K562 (cell line): ENCODE measurements around the gene ARID3B. TPM values are rescaled to one million over a fixed set of nuclear protein-coding genes. Genes with fewer than 3 reads are reported as not detected.

Experiments
- CBFA2T3 ChIP-seq: fragments of 450-650 bp; IDR thresholded peaks from 2 replicates; pipeline ENCODE4 v1.6.1; 2017
- CREBBP ChIP-seq: IDR thresholded peaks from one replicate; pipeline ENCODE4 v1.6.1; 2012; ENCODE audit warnings: low read depth, mild to moderate bottlenecking, control low read depth, inconsistent platforms, low read length
- DMBX1 ChIP-seq: fragments of 250-450 bp; sonication (Bioruptor Pico); IDR thresholded peaks from 2 replicates; pipeline ENCODE4 v1.8.0; 2022; ENCODE audit warnings: inconsistent platforms, mild to moderate bottlenecking, moderate library complexity, borderline replicate concordance
- E2F3 ChIP-seq: fragments of 250-450 bp; sonication (Bioruptor Pico); IDR thresholded peaks from 2 replicates; pipeline ENCODE4 v1.4.0; 2020; ENCODE audit warnings: mild to moderate bottlenecking
- E2F8 ChIP-seq: fragments of 450-650 bp; IDR thresholded peaks from 2 replicates; pipeline ENCODE4 v1.7.1; 2018; ENCODE audit warnings: mild to moderate bottlenecking, low read depth; ENCODE audit not compliant: partially characterized antibody
- GTF2F1 ChIP-seq: IDR thresholded peaks from 2 replicates; pipeline ENCODE4 v1.6.1; 2011; ENCODE audit warnings: low read depth, low read length, improper control_type of control experiment
- HIVEP1 ChIP-seq: fragments of 250-450 bp; sonication (Bioruptor Pico); IDR thresholded peaks from 2 replicates; pipeline ENCODE4 v1.4.0; 2020; ENCODE audit warnings: mild to moderate bottlenecking
- KAT2B ChIP-seq: IDR thresholded peaks from one replicate; pipeline ENCODE4 v1.6.1; 2012; ENCODE audit warnings: low read depth, mild to moderate bottlenecking, control low read depth, inconsistent platforms, low read length, moderate library complexity
- KDM4B ChIP-seq, 2 experiments: fragments of 450-650 bp in 1 of 2; sonication (generic) in 1 of 2; IDR thresholded peaks; 2 replicates each; pipeline ENCODE4 v1.6.1; 2016 to 2017; ENCODE audit warnings: borderline replicate concordance in 2 of 2, antibody characterized with exemption in 1 of 2, low read depth in 1 of 2, mild to moderate bottlenecking in 1 of 2
- NR2C2 ChIP-seq, 2 experiments: fragments of 200-800 bp in 1 of 2; sonication (Bioruptor generic) in 1 of 2; sonication (generic) in 1 of 2; formaldehyde crosslinking in 1 of 2; IDR thresholded peaks; 2 replicates each; pipeline versions ENCODE4 v1.6.1 to v1.8.0; 2016 to 2022; ENCODE audit warnings: mild to moderate bottlenecking in 1 of 2, missing compliant biosample characterization in 1 of 2, missing genetic modification characterization in 1 of 2, missing genetic modification reagents in 1 of 2
- PHB2 ChIP-seq: fragments of 450-650 bp; IDR thresholded peaks from 2 replicates; pipeline ENCODE4 v1.6.1; 2017; ENCODE audit warnings: low read depth
- PKNOX1 ChIP-seq: fragments of 450-650 bp; IDR thresholded peaks from 2 replicates; pipeline ENCODE4 v1.6.1; 2016
- RBM17 ChIP-seq: fragments of 200-400 bp; formaldehyde crosslinking; IDR thresholded peaks from 2 replicates; pipeline ENCODE4 v1.6.1; 2017; ENCODE audit warnings: low read depth, mild to moderate bottlenecking, low read length, borderline replicate concordance
- RBM39 ChIP-seq: fragments of 200-400 bp; formaldehyde crosslinking; optimal IDR thresholded peaks from 2 replicates; pipeline ENCODE3; 2018; ENCODE audit warnings: low read depth, low read length
- RFX5 ChIP-seq: IDR thresholded peaks from 2 replicates; pipeline ENCODE4 v1.6.1; 2011; ENCODE audit warnings: low read depth, mild to moderate bottlenecking, improper control_type of control experiment, low read length
- SMAD3 ChIP-seq: fragments of 450-650 bp; formaldehyde crosslinking; conservative IDR thresholded peaks from 2 replicates; pipeline ENCODE4 v1.4.0; 2020; ENCODE audit warnings: mild to moderate bottlenecking
- ZBTB43 ChIP-seq: sonication (generic); formaldehyde crosslinking; IDR thresholded peaks from 2 replicates; pipeline ENCODE4 v1.8.0; 2023; ENCODE audit warnings: mild to moderate bottlenecking, missing genetic modification reagents
- ZNF764 ChIP-seq: fragments of 250-450 bp; sonication (Bioruptor Pico); IDR thresholded peaks from 2 replicates; pipeline ENCODE4 v1.4.0; 2020; ENCODE audit warnings: low read depth, mild to moderate bottlenecking, moderate library complexity
- ZNF830 ChIP-seq: fragments of 250-450 bp; sonication (Bioruptor Pico); IDR thresholded peaks from 2 replicates; pipeline ENCODE4 v1.5.0; 2021; ENCODE audit warnings: mild to moderate bottlenecking
- polyA plus RNA-seq, 8 experiments: library from polyadenylated mRNA; depleted of rRNA in 4 of 8; stranded (reverse) in 5 of 8; unstranded in 3 of 8; fragments of >200 nt; fragmentation: Nextera tagmentation in 2 of 8; fragmentation: Illumina TruSeq in 1 of 8; extraction: Ambion mirVana in 2 of 8; extraction: Trizol in 1 of 8; gene quantifications; 2 replicates each; pipeline versions ENCODE4 v1.2.1 to v1.2.3, GENCODE V29; 2011 to 2014; ENCODE audit warnings: inconsistent platforms in 1 of 8, missing spikeins in 1 of 8
- total RNA-seq, 7 experiments: library from RNA; depleted of rRNA in 6 of 7; stranded (reverse); fragments of >200 nt in 6 of 7; fragmentation: Illumina TruSeq in 2 of 7; extraction: Trizol in 2 of 7; gene quantifications; 2 replicates each; pipeline versions ENCODE4 v1.2.1 to v1.2.3, GENCODE V29; 2011 to 2021; ENCODE audit warnings: low replicate concordance in 1 of 7
- TF ChIP-seq, protein P1 (sequence below): fragments of 250-450 bp; sonication (Bioruptor Pico); IDR thresholded peaks from 2 replicates; pipeline ENCODE4 v1.4.0; 2020; ENCODE audit warnings: mild to moderate bottlenecking, moderate library complexity

Gene ARID3B
- total and polyA plus RNA-seq, 9 of the 15 experiments (the other 6 are each of a cell fraction or from before 2014, with no cell fraction given), result 0.32 to 15.1 (median 7.1) TPM

DNA sequence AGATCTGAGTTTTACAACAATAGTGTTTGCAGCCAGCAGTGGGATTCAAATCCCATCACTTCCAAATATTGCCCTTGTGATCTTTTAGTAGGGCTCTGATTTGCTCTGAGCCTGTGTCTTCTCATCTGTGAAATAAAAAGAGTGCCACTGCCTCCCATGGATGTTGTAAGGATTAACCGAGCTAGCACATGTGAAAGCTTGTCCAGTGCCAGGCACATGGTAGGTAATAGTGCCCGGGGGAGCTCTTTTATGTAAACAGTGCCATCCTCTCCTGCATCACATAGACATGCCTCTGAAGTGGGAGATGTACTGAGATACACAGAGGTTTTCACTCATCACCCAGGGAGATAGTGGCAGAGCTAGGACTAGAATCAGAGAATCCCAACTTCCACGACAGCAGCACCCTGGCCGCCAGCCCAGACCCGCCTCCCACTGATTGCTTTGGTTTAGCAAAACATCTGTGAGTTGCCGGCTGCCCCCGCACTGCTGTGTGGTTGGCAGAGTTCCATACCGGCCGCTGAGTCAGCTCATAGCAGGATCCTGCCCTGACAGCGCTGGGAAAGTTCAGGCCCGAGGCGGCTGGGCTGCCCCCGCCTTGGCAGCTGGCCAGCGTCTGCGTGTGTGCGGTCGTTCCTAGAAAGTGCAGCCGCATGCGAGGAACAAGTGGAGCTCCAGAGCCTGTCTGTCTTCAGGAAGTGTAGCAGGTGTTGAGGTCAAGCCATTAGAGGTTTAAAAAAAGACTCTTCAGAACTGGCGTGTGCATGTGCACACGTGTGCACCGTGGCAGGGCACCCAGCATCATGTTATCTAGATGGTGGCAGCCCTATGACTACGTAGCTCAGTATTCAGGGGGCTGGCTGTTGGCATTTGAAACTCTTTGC lies 5.0 kb downstream of the ARID3B start (continued):
- TF ChIP-seq, protein P1, sequence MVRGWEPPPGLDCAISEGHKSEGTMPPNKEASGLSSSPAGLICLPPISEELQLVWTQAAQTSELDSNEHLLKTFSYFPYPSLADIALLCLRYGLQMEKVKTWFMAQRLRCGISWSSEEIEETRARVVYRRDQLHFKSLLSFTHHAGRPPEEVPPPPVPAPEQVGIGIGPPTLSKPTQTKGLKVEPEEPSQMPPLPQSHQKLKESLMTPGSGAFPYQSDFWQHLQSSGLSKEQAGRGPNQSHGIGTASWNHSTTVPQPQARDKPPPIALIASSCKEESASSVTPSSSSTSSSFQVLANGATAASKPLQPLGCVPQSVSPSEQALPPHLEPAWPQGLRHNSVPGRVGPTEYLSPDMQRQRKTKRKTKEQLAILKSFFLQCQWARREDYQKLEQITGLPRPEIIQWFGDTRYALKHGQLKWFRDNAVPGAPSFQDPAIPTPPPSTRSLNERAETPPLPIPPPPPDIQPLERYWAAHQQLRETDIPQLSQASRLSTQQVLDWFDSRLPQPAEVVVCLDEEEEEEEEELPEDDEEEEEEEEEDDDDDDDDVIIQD (CRISPR knock-in tag), result no peak
- TF ChIP-seq RBM17 (no peak), DMBX1 (CRISPR knock-in tag) (peak; percentile 83), KDM4B (IDR thresholded peaks at IDR 0.05; ENCODE audit: borderline replicate concordance in 2 of 2, low read depth in 1 of 2) (peak in 1 of 2 experiments; percentile 88; a peak in 1 of 4 replicates), GTF2F1 (no peak), PKNOX1 (peak; percentile 90), ZNF764 (CRISPR knock-in tag) (no peak), NR2C2 (CRISPR knock-in tag; IDR thresholded peaks at IDR 0.05) (peak; percentile 77; the same call in 1 of the 2 replicates), NR2C2 (tag; IDR thresholded peaks at IDR 0.05) (peak; percentile 90), RBM39 (no peak), ZBTB43 (CRISPR knock-in tag) (no peak), CREBBP (no peak), HIVEP1 (no peak), RFX5 (no peak), E2F8 (peak; percentile 69), KAT2B (no peak), E2F3 (no peak), CBFA2T3 (peak; percentile 98), SMAD3 (CRISPR knock-in tag) (peak; percentile 74; the same call in 1 of the 2 replicates), ZNF830 (no peak), PHB2 (peak; percentile 47; the same call in 1 of the 2 replicates)
